Measurements from ENCODE around the gene RAB41. TPM values are rescaled to one million over a fixed set of nuclear protein-coding genes. Genes with fewer than 3 reads are reported as not detected.
A peak's percentile ranks its signal among the peaks of the same experiment; 100 is the strongest.

The RAB41 gene
- total RNA-seq, 3 donors from 2014 or later, result 0.29 TPM; not detected in 2

DNA sequence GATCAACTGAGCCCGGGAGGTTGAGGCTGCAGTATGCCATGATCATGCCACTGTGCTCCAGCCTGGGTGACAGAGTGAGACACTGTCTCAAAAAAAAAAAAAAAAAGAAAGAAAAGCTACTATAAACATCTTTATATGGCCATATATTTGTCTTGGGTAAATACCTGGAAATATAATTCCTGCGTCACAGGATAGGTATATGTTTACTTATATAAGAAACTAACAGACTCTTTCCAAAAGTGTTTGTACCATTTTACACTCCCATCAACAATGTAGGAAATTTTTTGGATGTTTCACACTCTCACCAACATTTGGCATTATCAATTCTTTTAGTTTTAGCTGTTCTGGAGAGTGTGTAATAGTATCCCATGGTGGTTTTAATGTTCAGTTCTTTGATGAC is 34.7 kb upstream of the RAB41 start:
- DNase-seq (no peak), ATAC-seq (peak; percentile 33)
- no peak overlapping the region for H3K4me3 ChIP-seq
- no peaks in the 10 kb centered on the region for H3K9me3 ChIP-seq
- intact Hi-C loops (cut with DNase I, micrococcal nuclease), result no loop called here
- TF ChIP-seq, protein P1, sequence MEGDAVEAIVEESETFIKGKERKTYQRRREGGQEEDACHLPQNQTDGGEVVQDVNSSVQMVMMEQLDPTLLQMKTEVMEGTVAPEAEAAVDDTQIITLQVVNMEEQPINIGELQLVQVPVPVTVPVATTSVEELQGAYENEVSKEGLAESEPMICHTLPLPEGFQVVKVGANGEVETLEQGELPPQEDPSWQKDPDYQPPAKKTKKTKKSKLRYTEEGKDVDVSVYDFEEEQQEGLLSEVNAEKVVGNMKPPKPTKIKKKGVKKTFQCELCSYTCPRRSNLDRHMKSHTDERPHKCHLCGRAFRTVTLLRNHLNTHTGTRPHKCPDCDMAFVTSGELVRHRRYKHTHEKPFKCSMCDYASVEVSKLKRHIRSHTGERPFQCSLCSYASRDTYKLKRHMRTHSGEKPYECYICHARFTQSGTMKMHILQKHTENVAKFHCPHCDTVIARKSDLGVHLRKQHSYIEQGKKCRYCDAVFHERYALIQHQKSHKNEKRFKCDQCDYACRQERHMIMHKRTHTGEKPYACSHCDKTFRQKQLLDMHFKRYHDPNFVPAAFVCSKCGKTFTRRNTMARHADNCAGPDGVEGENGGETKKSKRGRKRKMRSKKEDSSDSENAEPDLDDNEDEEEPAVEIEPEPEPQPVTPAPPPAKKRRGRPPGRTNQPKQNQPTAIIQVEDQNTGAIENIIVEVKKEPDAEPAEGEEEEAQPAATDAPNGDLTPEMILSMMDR (IDR thresholded peaks at IDR 0.05), result no peak
- H3K4me1 ChIP-seq (ENCODE audit: low read depth), result no peaks in the 10 kb centered on the region
- H3K36me3 ChIP-seq (ENCODE audit: low read depth), result no peaks in the 10 kb centered on the region

DNA sequence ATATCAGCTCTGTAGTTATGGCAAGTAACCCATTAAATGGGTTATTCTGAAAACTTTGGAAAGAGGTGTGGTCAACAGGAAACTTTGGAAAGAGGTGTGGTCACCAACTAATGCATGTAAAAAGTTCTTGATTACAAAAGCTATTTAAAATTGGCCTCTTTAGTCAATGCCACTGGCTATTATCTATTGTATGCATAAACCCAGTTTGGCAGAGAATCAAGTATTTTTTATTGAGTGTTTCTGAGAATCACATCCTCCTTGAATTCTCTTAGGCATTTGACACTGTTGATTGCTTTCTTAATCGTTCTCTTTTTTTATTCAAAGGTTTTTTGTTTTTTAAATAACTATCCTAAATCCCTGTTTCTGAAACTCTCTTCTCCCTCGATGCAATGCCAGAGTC is 29.5 kb upstream of the RAB41 start:
- H3K36me3 ChIP-seq (ENCODE audit: low read depth), result no peaks in the 10 kb centered on the region
- DNase-seq (no peak), ATAC-seq (no peak)
- intact Hi-C loops (cut with DNase I, micrococcal nuclease), result no loop called here
- H3K4me1 ChIP-seq (ENCODE audit: low read depth), result no peaks in the 10 kb centered on the region
- H3K4me3 ChIP-seq, result no peak overlapping the region
- H3K9me3 ChIP-seq, result no peaks in the 10 kb centered on the region
- TF ChIP-seq, protein P1 (IDR thresholded peaks at IDR 0.05), result no peak

DNA sequence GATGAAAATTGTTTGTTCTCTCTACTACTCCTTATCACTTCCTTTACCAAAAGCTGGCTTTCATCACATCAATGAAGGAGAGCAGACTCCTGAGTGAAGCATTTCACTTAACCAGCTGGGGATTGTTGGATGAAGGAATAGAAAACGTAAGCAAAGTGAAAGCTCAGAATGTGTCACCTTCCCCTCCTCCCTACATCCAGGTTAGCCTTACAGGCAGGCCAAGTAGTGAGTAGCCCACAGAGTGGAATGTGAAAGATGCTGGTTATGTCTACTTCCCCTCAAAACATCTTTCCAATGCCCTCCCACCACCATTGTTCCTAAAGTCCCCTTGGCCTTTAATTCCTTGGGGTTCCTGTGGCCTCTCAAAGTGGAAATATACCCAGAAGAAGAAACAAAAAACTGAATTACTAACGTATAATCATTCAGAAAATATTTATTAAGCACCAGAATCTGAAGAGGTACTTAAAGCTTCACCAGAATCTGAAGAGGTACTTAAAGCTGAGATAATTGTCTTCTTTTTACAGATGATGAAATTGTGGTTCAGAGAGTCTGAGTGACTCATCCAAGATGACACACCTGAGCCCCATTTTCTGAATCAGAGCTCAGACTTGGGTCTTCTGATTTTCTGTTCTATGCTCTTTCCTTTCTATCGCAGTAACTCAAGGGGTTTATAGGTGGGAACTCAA is 28.5 kb upstream of the RAB41 start:
- TF ChIP-seq, protein P1 (IDR thresholded peaks at IDR 0.05), result no peak
- ATAC-seq (no peak), DNase-seq (no peak)
- Histone ChIP-seq H3K4me3 (no peak overlapping the region), H3K9me3 (no peaks in the 10 kb centered on the region), H3K4me1 (ENCODE audit: low read depth) (no peaks in the 10 kb centered on the region), H3K36me3 (ENCODE audit: low read depth) (no peaks in the 10 kb centered on the region)
- intact Hi-C loops (cut with DNase I, micrococcal nuclease), result no loop called here

DNA sequence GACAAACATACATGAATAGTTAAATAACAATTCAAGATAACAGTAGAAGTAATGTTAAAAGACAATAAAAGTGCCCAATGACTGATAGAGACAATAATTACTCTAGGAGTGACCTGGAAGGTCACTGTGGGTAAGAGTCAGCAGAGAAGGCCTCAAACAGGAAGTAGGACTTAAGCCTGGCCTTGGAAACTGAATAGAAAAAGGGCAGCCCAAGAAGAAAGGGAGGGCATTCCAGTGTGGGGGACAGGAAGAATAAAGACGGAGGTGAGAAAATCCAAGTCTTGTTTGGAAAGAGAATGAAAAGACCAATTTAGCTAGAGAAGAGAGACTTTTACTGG is 27.9 kb upstream of the RAB41 start:
- Histone ChIP-seq H3K9me3 (no peaks in the 10 kb centered on the region), H3K4me3 (no peak overlapping the region), H3K36me3 (ENCODE audit: low read depth) (no peaks in the 10 kb centered on the region), H3K4me1 (ENCODE audit: low read depth) (no peaks in the 10 kb centered on the region)
- TF ChIP-seq, protein P1 (IDR thresholded peaks at IDR 0.05), result no peak
- DNase-seq (no peak), ATAC-seq (no peak)
- intact Hi-C loops (cut with DNase I, micrococcal nuclease), result no loop called here

DNA sequence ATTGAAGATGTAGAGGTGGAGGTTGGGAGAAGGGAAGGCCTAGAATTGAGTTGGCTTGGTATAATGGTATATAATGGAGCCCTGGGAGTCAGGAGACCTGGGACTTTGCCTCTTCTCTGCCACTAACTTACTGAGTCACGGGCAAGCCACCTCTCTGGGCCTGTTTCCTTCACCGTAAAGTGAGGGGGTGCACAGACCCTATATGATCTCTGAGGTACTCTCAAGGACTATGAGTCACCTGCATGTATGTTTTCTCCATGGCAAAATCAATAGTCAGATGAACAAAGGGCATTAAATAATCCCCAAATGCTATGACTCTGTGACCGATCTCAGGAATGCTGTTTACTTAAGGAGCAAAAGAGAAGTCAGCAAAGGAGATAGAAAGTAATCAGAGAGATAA is 27.1 kb upstream of the RAB41 start:
- ATAC-seq, result no peak
- intact Hi-C loops (cut with DNase I, micrococcal nuclease), result no loop called here

More for the DNA sequence above, 27.1 kb upstream of the RAB41 start:
- Histone ChIP-seq H3K9me3 (no peaks in the 10 kb centered on the region), H3K36me3 (ENCODE audit: low read depth) (no peaks in the 10 kb centered on the region), H3K4me3 (no peak overlapping the region), H3K4me1 (ENCODE audit: low read depth) (no peaks in the 10 kb centered on the region)
- TF ChIP-seq, protein P1 (IDR thresholded peaks at IDR 0.05), result no peak
- no peak for DNase-seq

Data from mucosa of descending colon (tissue), 3 donors.